Suprapubic skin (tissue), 4 donors: ENCODE data around the gene PMPCA. TPM values are rescaled to one million over a fixed set of nuclear protein-coding genes. Genes with fewer than 3 reads are reported as not detected.

Source experiments
- DNase-seq, 2 donors: peaks; one replicate each; pipeline ENCODE4 v3.0.0-alpha.2; 2019; ENCODE audit warnings: low spot score in 2 of 2
- H3K27ac ChIP-seq: fragments of 200-600 bp; sonication (generic); one replicate; pipeline ENCODE4 v1.5.1; 2019
- H3K27me3 ChIP-seq: fragments of 200-600 bp; sonication (generic); one replicate; pipeline ENCODE4 v1.5.1; 2019
- H3K36me3 ChIP-seq: fragments of 200-600 bp; sonication (generic); one replicate; pipeline ENCODE4 v1.5.1; 2019
- H3K4me1 ChIP-seq: fragments of 200-600 bp; sonication (generic); one replicate; pipeline ENCODE4 v1.5.1; 2019
- H3K4me3 ChIP-seq: fragments of 200-600 bp; sonication (generic); one replicate; pipeline ENCODE4 v1.5.1; 2019; ENCODE audit warnings: mild to moderate bottlenecking
- H3K9me3 ChIP-seq: fragments of 200-600 bp; sonication (generic); one replicate; pipeline ENCODE4 v1.5.1; 2019
- EP300 ChIP-seq: sonication (generic); formaldehyde crosslinking; IDR thresholded peaks from one replicate; pipeline ENCODE4 v1.6.1; 2017; ENCODE audit warnings: antibody characterized with exemption
- POLR2A ChIP-seq, 2 donors: fragments of 450-650 bp; IDR thresholded peaks; one replicate each; pipeline ENCODE4 v1.6.1; 2017; ENCODE audit warnings: antibody characterized with exemption in 2 of 2, mild to moderate bottlenecking in 2 of 2, moderate library complexity in 2 of 2
- POLR2AphosphoS5 ChIP-seq, 3 donors: sonication (generic); formaldehyde crosslinking; IDR thresholded peaks; one replicate each; pipeline ENCODE4 v1.6.1; 2017; ENCODE audit warnings: antibody characterized with exemption in 3 of 3
- WGBS: methylation state at CpG from one replicate; pipeline ENCODE4 v1.1.5; 2018; 5-methylcytosine and 5-hydroxymethylcytosine counted together
- total RNA-seq, 4 donors: library from RNA; depleted of rRNA; stranded (reverse); fragments of >200 nt; gene quantifications; one replicate each; pipeline ENCODE4 v1.1.0, GENCODE V29; 2016
- TF ChIP-seq, protein P1 (sequence below), 2 donors: fragments of 200-600 bp in 1 of 2; fragments of 450-650 bp in 1 of 2; sonication (generic) in 1 of 2; IDR thresholded peaks; one replicate each; pipeline ENCODE4 v1.5.1; 2016 to 2019; ENCODE audit warnings: antibody characterized with exemption in 2 of 2, mild to moderate bottlenecking in 1 of 2, moderate library complexity in 1 of 2

The PMPCA gene, protein sequence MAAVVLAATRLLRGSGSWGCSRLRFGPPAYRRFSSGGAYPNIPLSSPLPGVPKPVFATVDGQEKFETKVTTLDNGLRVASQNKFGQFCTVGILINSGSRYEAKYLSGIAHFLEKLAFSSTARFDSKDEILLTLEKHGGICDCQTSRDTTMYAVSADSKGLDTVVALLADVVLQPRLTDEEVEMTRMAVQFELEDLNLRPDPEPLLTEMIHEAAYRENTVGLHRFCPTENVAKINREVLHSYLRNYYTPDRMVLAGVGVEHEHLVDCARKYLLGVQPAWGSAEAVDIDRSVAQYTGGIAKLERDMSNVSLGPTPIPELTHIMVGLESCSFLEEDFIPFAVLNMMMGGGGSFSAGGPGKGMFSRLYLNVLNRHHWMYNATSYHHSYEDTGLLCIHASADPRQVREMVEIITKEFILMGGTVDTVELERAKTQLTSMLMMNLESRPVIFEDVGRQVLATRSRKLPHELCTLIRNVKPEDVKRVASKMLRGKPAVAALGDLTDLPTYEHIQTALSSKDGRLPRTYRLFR
- total RNA-seq: 10 to 100 TPM; 44.1 to 65.8 (median 63.5) TPM

DNA sequence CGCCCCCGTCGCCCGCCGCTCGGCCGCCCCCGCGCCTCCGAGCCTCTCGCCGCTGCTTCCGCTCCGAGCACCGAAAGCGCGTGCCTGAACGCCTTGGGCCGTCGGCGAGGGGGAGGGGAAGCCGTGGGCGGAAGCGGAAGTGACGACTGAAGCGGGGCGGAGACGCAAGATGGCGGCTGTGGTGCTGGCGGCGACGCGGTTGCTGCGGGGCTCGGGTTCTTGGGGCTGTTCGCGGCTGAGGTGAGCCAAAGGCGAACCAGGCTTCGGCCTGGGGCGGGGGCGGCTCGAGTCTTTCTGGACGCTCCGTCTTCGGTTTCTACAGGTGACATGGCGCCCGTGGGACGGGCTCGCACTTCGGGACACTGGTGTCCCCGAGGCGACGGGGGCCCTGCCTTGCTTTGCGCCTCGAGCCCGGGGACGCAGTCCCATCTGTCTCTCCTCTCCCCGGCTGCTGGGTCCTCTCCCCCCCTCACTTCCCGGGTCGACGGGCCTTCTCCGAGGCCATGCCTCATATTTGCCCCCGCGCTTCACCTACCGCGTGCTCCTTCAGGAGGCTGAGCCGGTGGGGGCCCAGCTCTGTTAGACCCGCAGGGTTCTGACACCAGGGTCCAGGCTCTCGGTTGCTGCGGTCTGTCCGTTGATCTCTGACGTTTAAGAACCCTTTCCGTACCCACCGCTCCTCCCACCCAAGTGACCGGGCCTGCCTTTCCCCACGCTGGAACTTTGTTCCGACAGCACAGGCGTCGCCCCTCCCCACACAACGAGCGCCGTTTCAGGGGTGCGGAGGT is at the start of gene PMPCA, which contains the start of gene ENTR1:
Gene PMPCA (plus strand): TSS at position 159 of the 788 bp plus-strand sequence. CDS start 11 bp downstream, at position 170.
Gene ENTR1 (minus strand): TSS at position 115 of the 788 bp plus-strand sequence. CDS start 217 bp downstream, outside the sequence.
- peaks cover 30% of the 10 kb centered on the region for H3K4me1 ChIP-seq
- peak within 1 kb of the TSS; percentile 91 for H3K4me3 ChIP-seq
- H3K27me3 ChIP-seq: no peaks in the 10 kb centered on the region
- peak; percentile 85 to 94 (median 90) for TF ChIP-seq POLR2AphosphoS5 (IDR thresholded peaks at IDR 0.05)
- no peak for TF ChIP-seq EP300
- peak; percentile 65 for TF ChIP-seq POLR2A (IDR thresholded peaks at IDR 0.05)
- H3K27ac ChIP-seq: peak within 1 kb of the TSS; percentile 81
- H3K9me3 ChIP-seq: no peaks in the 10 kb centered on the region
- 0% methylated on average over 49 of the region's 83 CpGs for WGBS
- peak; percentile 96 for DNase-seq
- H3K36me3 ChIP-seq: peaks cover 53% of the 10 kb centered on the region

DNA sequence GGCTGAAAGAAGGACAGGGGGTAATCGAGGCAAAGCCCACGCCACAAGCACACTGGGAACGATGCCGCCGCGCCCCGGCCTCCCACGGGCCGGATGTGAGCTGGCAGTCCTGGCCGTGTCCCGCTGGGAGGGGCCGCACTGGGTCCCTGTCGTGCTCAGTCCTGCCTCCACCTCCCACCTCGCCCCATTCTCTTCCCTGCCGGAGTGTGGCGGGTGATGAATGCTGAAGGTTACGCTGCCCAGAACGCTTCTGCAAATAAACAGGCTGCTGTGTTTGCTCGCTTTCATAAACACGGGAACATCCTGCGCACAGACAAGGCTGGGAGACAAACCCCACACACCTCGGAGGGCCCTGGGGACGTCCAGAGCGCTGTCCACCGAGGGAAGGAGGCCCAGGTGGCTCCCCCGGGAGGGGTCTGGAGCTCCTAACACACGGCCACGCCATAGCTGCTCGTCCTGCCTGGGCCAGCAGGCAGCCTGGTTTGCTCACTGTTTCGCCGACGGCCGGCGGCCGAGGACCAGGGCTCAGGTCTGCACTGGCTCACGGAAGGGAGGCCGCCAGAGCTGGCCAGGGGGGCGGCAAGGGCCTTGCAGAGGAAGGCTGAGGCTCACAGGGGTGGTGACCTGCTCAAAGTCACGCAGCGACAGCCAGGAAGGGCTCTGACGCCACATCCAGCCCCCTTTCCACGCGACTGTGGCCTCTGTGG is 49.3 kb upstream of the PMPCA start:
- TF ChIP-seq POLR2A (IDR thresholded peaks at IDR 0.05) (no peak), EP300 (no peak)
- Histone ChIP-seq H3K27ac (peak overlapping the region; percentile 49), H3K9me3 (no peaks in the 10 kb centered on the region), H3K36me3 (peaks cover 17% of the 10 kb centered on the region), H3K4me1 (peaks cover 39% of the 10 kb centered on the region), H3K27me3 (no peaks in the 10 kb centered on the region), H3K4me3 (no peak overlapping the region)
- DNase-seq: no peak
- 79% methylated on average over 23 of the region's 43 CpGs for WGBS

DNA sequence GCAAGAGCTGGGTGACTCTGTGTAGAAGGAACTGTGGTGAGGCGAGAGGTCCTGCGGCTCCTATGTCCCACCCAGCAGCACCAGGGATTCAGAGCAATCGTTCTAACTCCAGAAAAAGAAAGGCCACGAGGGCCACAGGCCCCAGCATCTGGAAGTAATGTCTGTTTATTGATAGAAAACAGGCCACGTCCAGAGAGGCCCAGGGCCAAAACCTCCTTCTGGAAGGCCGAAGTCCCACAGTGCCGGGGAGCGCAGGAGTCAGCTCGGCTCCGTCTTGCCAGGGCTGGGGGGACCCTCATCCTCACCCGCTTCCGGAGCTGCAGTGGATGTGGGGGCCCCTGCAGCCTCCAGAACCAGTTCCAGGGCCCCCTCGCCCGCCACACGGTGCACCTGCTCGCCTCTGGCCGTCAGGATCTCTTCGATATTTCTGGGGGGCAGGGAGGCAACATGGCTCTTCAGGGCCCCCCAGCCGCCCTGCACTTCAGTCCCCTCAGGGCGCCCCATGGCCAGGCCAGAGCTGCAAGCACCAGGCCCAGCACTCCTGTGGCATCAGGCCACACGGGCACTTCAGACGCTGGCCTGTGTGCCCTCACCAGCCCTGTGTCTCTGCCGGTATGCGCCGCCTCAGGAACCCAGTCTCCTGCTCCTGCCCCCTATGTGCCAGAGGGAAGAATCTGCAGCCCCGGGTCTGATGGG is 48.6 kb upstream of the PMPCA start:
- H3K27ac ChIP-seq: peak overlapping the region; percentile 49
- H3K4me1 ChIP-seq: peaks cover 39% of the 10 kb centered on the region
- H3K9me3 ChIP-seq: no peaks in the 10 kb centered on the region
- H3K4me3 ChIP-seq: no peak overlapping the region
- TF ChIP-seq, protein P1, sequence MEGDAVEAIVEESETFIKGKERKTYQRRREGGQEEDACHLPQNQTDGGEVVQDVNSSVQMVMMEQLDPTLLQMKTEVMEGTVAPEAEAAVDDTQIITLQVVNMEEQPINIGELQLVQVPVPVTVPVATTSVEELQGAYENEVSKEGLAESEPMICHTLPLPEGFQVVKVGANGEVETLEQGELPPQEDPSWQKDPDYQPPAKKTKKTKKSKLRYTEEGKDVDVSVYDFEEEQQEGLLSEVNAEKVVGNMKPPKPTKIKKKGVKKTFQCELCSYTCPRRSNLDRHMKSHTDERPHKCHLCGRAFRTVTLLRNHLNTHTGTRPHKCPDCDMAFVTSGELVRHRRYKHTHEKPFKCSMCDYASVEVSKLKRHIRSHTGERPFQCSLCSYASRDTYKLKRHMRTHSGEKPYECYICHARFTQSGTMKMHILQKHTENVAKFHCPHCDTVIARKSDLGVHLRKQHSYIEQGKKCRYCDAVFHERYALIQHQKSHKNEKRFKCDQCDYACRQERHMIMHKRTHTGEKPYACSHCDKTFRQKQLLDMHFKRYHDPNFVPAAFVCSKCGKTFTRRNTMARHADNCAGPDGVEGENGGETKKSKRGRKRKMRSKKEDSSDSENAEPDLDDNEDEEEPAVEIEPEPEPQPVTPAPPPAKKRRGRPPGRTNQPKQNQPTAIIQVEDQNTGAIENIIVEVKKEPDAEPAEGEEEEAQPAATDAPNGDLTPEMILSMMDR (IDR thresholded peaks at IDR 0.05): no peak
- TF ChIP-seq POLR2A (IDR thresholded peaks at IDR 0.05) (no peak), EP300 (no peak), POLR2AphosphoS5 (IDR thresholded peaks at IDR 0.05) (no peak)
- 87% methylated on average over 12 of the region's 26 CpGs for WGBS
- H3K27me3 ChIP-seq: no peaks in the 10 kb centered on the region
- no peak for DNase-seq
- H3K36me3 ChIP-seq: peaks cover 13% of the 10 kb centered on the region

DNA sequence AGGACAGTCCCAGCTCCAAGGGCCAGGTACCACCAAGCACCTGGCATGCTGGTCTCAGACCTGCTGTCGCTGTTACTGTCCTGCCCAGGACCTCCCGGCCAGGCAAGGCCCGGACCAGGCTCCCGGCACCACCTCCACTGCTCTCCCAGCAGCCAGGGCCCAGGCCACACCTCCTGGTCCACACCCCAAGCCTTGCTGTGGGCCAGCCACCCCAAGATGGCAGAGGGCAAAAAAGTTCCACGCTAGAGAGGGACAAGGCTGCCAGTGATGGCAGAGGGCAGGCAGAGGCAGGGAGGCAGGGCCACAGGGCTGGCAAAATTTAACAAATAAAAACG is 48.0 kb upstream of the PMPCA start:
- peaks cover 39% of the 10 kb centered on the region for H3K4me1 ChIP-seq
- no peaks in the 10 kb centered on the region for H3K9me3 ChIP-seq
- H3K27me3 ChIP-seq: no peaks in the 10 kb centered on the region
- WGBS: 68% methylated on average over 5 of the region's 6 CpGs
- TF ChIP-seq POLR2A (IDR thresholded peaks at IDR 0.05) (no peak), POLR2AphosphoS5 (IDR thresholded peaks at IDR 0.05) (no peak), EP300 (no peak)
- TF ChIP-seq, protein P1 (IDR thresholded peaks at IDR 0.05): no peak
- no peak for DNase-seq
- peaks cover 8% of the 10 kb centered on the region for H3K36me3 ChIP-seq
- no peak overlapping the region for H3K27ac ChIP-seq
- H3K4me3 ChIP-seq: no peak overlapping the region

DNA sequence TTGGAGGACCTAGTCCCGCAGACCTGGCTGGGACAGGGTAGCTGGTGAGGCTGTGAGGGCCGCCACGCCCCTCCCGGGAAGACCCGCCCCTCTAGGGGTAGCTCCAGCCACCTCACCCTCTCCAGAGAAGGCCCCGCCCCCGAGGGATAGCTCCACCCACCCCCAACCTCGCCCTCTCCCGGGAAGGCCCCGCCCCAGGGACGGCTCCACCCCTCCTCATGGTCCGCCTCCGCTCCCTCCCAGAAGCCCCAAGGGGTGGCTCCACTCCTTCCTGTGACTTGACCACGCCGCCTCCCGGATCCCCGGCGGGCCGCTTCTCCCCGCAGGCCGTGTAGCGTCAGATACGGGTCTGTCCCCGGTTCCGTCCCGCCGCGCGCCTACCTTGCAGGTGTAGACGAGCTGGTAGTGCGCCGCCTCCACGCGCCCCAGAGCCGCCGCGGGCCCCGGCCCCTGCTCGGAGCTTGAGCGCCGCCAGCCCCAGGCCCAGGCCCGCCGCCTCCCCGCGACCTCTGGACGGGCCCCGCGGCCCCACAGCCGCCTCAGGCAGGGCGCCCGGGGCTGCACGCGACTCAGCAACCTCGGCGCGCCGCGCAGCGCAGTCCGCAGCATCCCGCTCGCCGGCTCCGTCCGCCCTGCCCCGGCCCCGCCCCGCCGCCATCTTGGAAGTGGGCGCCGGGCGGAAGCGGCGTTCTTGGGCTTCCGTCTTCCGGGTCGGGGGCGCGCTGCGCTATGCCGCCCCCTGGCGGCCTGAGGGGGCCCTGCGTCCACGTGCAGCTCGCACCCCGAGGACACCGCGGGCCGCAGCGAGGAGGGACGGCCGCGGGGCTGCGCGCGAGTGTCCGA is 47.1 kb upstream of the PMPCA start, which contains the start of gene DNLZ:
Gene DNLZ (minus strand): TSS at position 639 of the 843 bp plus-strand sequence. CDS start 30 bp downstream, at position 609.
- peak; percentile 98 to 99 for DNase-seq
- Histone ChIP-seq H3K27me3 (no peaks in the 10 kb centered on the region), H3K27ac (peak within 1 kb of the TSS; percentile 96), H3K9me3 (no peaks in the 10 kb centered on the region), H3K4me3 (peak within 1 kb of the TSS; percentile 92), H3K4me1 (peaks cover 39% of the 10 kb centered on the region), H3K36me3 (peaks cover under 1% of the 10 kb centered on the region)
- WGBS: under 1% methylated on average over 36 of the region's 97 CpGs
- peak; percentile 57 to 67 for TF ChIP-seq POLR2A (IDR thresholded peaks at IDR 0.05)
- no peak for TF ChIP-seq EP300
- TF ChIP-seq, protein P1 (IDR thresholded peaks at IDR 0.05): peak; percentile 98 to 99
- peak in 2 of 3 donors; percentile 62 to 73 for TF ChIP-seq POLR2AphosphoS5 (IDR thresholded peaks at IDR 0.05)
